GM18858 (cell line): ENCODE results near the gene TRIP4.
A peak's percentile ranks its signal among the peaks of the same experiment; 100 is the strongest.
"Not testable (repeated sequence)": the region's sequence is repeated elsewhere in the genome, so short reads cannot be mapped to it uniquely, and the experiment has no call there.

ENCODE experiments used
- ATAC-seq: cut with Tn5 transposase; IDR thresholded peaks from one replicate; pipeline ENCODE4 v1.9.1; 2021; ENCODE audit not compliant: unreplicated experiment

TRIP4 gene

GRCh38 chr15:64387562-64388168 lies at the start of gene TRIP4:
Gene TRIP4 (plus strand): TSS chr15:64387836. CDS start chr15:64387864, 28 bp downstream.
- ATAC-seq, result peak; percentile 93

- ATAC-seq, result no peak
Observed at GRCh38 chr15:64340355-64340754, 47.3 kb upstream of the TRIP4 start.

DNA sequence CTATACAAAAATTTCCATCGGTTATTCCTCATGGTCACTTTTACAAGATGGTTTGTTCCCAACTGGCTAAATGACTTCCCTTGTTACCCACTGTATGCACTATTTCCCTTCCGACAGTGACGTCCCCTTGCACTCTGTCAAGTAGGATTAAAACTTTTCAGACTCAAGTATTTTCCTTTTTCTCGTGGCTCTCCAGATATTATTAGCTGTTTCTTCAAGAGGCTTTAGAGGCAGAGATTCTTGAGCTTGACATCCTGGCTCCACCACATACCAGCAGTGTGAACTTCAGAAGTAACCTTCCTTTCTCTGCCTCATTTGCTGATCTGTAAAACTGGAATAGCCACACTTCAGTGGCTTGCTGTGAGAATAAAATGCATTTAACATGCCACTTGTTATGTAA lies 45.7 kb upstream of the TRIP4 start:
- no peak for ATAC-seq

DNA sequence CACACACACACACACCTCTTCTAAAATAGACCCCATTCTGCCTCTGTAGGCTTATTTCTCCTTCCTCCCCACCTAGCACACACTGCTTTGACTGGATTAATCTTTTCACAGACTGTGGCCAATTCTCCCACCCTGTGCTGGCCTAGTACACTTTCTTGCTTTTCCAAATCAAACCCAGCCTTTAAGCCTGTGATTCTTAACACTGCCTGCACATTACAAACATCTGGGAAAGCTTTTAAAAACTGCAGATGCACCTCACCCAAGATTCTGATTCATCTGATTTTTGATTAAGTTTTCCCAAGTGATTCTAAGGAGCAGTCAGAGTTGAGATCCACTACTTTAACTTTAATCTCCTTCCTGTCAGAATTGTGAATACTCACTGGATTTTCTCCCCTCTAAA lies 44.4 kb upstream of the TRIP4 start:
- ATAC-seq, result no peak

DNA sequence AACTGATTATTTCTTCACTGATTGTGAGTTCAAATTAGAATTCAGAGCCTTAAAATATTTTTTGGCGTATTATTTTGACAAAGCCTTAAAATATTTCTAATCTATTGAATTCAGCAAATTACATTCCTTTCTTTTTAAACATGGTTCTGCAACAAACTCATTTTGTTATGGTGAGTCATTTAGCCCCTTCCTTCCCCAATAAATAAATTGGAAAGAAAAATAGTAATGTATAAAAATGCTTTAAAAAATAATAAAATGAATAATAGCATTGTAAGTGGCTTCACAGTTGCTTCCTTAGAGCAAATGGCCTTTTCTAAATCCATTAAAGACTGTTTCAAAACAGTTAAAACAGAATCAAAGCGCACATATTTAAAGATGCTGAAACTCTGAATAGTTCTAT lies 43.8 kb upstream of the TRIP4 start:
- ATAC-seq, result no peak

DNA sequence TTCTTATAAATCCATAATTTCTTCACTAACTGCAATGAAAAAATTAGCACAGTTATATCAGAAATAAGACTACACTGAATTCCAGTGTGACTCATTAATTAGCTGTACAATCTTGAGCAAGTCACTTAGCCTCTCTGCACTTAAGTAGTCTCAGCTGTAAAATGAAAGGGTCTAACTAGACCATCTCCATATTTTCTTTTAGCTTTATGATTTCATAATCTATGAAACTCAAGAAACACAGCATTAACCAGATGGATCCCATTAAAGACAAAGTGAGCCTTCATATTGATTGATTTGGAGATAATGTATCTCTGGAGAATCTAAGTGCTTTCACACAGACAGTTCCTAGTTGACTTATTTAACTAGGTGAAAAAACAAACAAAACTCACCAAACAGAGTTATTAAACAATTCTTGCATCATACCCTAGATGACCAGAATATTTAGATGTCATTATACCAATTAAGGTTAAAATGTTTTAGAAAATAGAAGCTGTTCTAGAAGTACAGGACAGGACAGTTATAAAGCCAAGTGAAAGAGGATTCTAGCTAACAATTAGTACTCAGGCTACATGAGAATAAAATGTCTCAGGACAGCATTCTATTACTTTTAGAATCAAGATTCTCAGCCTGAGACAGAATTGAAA lies 42.9 kb upstream of the TRIP4 start:
- ATAC-seq, result no peak

DNA sequence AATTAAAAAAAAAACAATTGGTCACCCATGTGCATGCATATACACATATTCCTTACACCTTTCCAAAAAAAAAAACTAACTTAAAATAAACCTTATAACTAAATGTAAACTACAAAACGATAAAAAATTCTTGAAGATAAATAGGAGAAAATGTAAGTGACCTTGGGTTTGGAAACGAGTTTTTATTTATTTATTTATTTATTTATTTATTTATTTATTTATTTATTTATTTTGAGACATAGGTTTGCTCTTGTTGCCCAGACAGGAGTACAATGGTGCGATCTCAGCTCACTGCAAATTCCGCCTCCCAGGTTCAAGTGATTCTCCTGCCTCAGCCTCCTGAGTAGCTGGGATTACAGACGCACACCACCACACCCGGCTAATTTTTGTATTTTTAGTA lies 41.4 kb upstream of the TRIP4 start:
- not testable (repeated sequence) for ATAC-seq

DNA sequence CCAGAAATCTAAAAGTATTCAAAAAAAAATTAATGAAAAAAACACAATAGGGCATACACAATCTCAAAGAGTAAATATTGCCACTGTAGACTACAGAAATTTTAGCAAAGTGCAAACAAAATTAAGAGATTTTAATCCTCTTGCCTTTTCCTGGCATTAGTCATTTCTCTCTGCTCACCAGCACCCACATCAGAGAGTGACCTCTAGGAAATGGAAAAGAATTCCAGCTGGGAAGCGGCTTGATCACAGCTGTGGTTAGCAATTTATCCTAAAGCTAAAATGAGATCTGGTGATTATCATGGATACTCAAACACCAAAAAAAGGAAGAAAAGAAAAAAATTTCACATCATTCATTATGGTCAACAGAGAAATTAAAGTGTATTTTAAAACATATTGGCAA lies 39.2 kb upstream of the TRIP4 start:
- no peak for ATAC-seq

DNA sequence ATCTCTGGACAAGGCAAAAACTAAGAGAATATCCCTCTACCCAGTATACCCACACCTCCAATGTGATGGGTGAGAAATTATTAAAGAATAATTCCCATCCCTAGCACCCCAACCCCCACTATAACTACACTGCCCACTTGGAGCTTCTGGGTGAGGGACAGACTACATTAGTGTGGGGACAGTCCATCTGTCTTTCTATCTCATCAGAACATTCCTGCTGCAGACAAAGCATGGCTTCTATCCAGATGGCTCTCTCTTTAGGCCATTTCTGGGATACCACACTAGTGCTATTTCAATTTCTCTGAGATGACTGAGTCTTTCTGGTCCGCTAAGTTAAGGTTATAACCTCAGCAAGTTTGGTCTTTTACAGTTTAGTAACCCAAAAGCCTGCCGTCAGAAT lies 38.3 kb upstream of the TRIP4 start:
- ATAC-seq, result no peak

GRCh38 chr15:64351265-64351664 lies 36.4 kb upstream of the TRIP4 start:
- no peak for ATAC-seq

GRCh38 chr15:64354688-64355344 lies 32.8 kb upstream of the TRIP4 start:
- no peak for ATAC-seq

GRCh38 chr15:64355348-64355943 lies 32.2 kb upstream of the TRIP4 start:
- no peak for ATAC-seq

DNA sequence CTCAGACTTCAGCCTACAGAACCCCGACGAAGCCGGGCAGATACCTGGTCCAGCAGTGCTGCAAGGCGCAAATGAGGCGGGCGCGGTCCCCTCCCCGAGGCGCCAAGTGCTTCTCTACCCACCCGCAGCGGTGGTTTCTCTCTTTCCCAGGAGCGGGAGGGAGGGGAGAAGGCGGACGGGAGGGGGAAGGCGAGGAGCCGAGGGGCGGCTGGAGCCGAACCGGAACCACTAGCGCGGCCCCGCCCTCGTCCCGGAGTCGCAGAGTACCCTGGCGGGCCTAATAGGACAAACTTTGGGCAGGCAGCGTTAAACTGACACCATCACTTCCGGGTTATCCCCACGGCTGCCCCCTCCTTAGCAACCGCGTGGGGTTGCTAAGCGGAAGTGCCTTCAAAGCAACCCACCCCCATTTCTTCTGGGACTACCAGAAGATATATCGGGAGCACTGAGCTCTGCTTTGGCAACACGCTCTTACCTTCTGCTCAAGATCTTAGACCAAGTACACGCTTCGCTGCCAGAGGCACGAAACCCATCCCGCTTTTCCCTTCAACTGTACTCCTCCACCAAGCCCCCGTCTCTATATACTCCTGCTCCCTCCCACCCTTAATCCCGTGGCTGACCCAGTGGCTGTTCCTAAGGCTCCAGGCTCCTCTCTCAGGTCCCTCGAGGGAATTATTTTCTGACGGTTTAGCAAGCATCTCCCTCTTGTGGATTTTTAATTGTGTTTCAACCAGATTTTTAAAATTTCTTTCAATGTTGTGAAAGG lies 31.5 kb upstream of the TRIP4 start, which contains the start of gene CSNK1G1:
Gene CSNK1G1 (minus strand): TSS at position 230 of the 766 bp plus-strand sequence. CDS start 55,674 bp downstream, outside the sequence.
- peak; percentile 91 for ATAC-seq

- ATAC-seq, result no peak
Observed at GRCh38 chr15:64356710-64357040, 31.0 kb upstream of the TRIP4 start.

DNA sequence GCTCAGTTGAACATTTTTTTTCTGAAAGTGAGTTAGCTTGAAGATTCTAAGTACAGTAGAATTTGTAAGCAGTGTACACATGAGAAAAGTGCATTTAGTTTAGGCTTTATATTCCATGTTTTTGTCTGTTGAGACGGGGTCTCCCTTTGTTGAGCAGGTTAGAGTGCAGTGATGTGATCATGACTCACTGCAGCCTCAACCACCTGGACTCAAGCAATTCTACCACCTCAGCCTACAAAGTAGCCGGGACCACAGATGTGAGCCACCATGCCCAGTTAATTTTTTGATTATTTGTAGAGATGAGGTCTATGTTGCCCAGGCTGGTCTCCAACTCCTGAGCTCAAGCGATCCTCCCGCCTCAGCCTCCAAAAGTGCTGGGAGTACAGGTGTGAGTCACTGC lies 26.4 kb upstream of the TRIP4 start:
- no peak for ATAC-seq

GRCh38 chr15:64369078-64369607 lies 18.5 kb upstream of the TRIP4 start:
- no peak for ATAC-seq

DNA sequence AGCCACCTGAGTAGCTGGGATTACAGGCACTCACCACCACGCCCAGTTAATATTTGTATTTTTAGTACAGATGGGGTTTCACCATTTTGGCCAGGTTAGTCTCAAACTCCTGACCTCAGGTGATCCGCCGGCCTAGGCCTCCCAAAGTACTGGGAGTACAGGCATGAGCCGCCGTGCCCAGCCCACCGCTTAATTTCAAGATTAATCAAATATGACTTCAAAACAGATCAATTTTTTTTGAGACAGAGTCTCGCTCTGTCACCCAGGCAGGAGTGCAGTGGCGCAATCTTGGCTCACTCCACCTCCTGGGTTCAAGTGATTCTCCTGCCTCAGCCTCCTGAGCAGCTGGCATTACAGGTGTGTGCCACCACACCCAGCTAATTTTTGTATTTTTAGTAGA lies 16.3 kb upstream of the TRIP4 start:
- ATAC-seq, result not testable (repeated sequence)

DNA sequence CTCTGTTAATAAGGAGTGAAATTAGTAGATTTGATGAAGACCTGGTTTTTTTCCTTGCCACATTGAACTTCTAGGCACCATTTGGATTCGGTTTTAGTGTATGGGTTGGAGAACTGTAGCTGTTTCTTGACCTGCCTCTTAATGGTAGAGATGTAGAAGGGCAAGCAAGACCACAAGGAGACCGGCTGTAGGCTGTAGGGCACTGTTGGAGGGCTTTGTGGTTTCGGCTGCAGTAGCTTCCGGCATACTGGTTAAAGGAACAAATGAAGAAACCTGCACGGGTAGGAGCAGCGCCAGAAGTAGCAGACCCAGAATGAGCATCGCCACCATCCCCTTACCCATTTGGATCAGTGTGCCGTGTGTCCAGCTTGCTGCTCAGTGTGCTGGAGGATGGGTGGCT lies 14.3 kb upstream of the TRIP4 start:
- no peak for ATAC-seq

DNA sequence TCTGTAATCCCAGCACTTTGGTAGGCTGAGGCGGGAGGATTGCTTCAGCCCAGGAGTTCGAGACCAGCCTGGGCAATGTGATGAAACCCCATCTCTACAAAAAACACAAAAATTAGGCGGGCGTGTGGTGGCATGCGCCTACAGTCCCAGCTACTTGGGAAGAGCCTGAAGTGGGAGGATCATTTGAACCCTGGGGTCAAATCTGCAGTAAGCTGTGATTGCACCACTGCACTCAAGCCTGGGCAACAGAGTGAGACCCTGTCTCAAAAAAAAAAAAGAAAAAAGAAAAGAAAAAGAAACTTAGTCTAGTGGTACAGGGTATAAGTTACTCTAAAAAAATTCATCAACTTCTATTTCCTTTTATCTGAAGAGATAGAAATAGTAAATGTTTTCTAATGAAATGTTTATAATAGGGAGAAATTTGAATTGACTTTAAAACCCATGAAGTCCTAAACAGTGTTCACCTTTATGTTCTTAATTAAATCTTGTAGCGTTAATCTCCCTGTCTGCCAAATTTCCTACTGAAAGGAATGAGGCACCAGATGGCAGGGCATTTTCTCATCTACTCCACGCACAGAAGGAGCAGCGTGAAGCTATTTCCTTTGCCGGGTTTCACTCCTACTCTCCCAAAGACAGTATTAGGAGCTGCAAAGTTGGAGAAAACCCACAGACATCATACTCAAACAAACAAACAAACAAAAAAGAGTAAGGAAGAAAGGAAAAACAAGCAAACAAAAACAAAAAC lies 8.2 kb upstream of the TRIP4 start:
- ATAC-seq, result no peak

GRCh38 chr15:64380130-64380870 lies 7.3 kb upstream of the TRIP4 start:
- ATAC-seq, result not testable (repeated sequence)
